Fibroblast of lung (primary cell): Measurements from ENCODE around the gene TBC1D14. TPM values are rescaled to one million over a fixed set of nuclear protein-coding genes. Genes with fewer than 3 reads are reported as not detected.

ENCODE experiments used
- DNase-seq, 2 donors: peaks; one replicate each; pipeline versions ENCODE4 v3.0.0 to v3.0.0-alpha.2; 2010; ENCODE audit warnings: low read depth in 2 of 2
- H2AFZ ChIP-seq: 2 replicates; pipeline ENCODE4 v1.5.1; 2012; ENCODE audit warnings: low read length, control low read depth, inconsistent platforms
- H3K27ac ChIP-seq: 2 replicates; pipeline ENCODE4 v1.5.1; 2011; ENCODE audit warnings: low read length, control low read depth; ENCODE audit not compliant: insufficient read depth
- H3K27me3 ChIP-seq: 2 replicates; pipeline ENCODE4 v1.5.1; 2011; ENCODE audit warnings: mild to moderate bottlenecking, low read length; ENCODE audit not compliant: control insufficient read depth, insufficient read depth
- H3K36me3 ChIP-seq: 2 replicates; pipeline ENCODE4 v1.5.1; 2011; ENCODE audit warnings: low read length; ENCODE audit not compliant: control insufficient read depth, insufficient read depth
- H3K4me1 ChIP-seq: 2 replicates; pipeline ENCODE4 v1.5.1; 2011; ENCODE audit warnings: low read length; ENCODE audit not compliant: control insufficient read depth, insufficient read depth; ENCODE audit errors: extremely low read depth
- H3K4me2 ChIP-seq: 2 replicates; pipeline ENCODE4 v1.5.1; 2011; ENCODE audit warnings: low read length, control low read depth; ENCODE audit not compliant: insufficient read depth; ENCODE audit errors: extremely low read depth
- H3K4me3 ChIP-seq, 4 experiments: fragments of 200-600 bp in 1 of 4; sonication (generic) in 1 of 4; replicated peaks in 1 of 4; 2 replicates each; pipeline ENCODE4 v1.5.1; 2011 to 2016; ENCODE audit warnings: low read length in 4 of 4, low read depth in 3 of 4, mild to moderate bottlenecking in 3 of 4, control low read depth in 2 of 4, inconsistent platforms in 1 of 4, mixed read lengths in 1 of 4; ENCODE audit not compliant: insufficient read depth in 1 of 4; ENCODE audit errors: control extremely low read depth in 1 of 4
- H3K79me2 ChIP-seq: 2 replicates; pipeline ENCODE4 v1.5.1; 2012; ENCODE audit warnings: mild to moderate bottlenecking, low read length, inconsistent platforms; ENCODE audit not compliant: control insufficient read depth, insufficient read depth
- H3K9ac ChIP-seq: 2 replicates; pipeline ENCODE4 v1.5.1; 2011; ENCODE audit warnings: mild to moderate bottlenecking, low read length, control low read depth; ENCODE audit not compliant: insufficient read depth
- H3K9me3 ChIP-seq: 2 replicates; pipeline ENCODE4 v1.5.1; 2012; ENCODE audit warnings: low read depth, low read length; ENCODE audit not compliant: control insufficient read depth, insufficient read depth
- H4K20me1 ChIP-seq: 2 replicates; pipeline ENCODE4 v1.5.1; 2011; ENCODE audit warnings: low read length; ENCODE audit not compliant: control insufficient read depth, insufficient read depth; ENCODE audit errors: extremely low read depth
- CTCF ChIP-seq, 2 donors: IDR thresholded peaks in 1 of 2; conservative IDR thresholded peaks in 1 of 2; 1 replicate in 1 of 2; 2 replicates in 1 of 2; pipeline ENCODE4 v1.5.1; 2011 to 2012; ENCODE audit warnings: low read length in 2 of 2, control low read depth in 1 of 2, inconsistent platforms in 1 of 2, low read depth in 1 of 2, mild to moderate bottlenecking in 1 of 2
- EZH2 ChIP-seq: IDR thresholded peaks from 2 replicates; pipeline ENCODE4 v1.5.1; 2012; ENCODE audit warnings: low read length, control low read depth, mild to moderate bottlenecking; ENCODE audit errors: missing control alignments
- polyA plus RNA-seq, 2 donors: library from polyadenylated mRNA; depleted of rRNA in 1 of 2; stranded (reverse) in 1 of 2; unstranded in 1 of 2; fragments of >200 nt; gene quantifications; 2 replicates each; pipeline ENCODE4 v1.2.1, GENCODE V29; 2011 to 2012; ENCODE audit warnings: missing spikeins in 1 of 2
- total RNA-seq: library from RNA; depleted of rRNA; stranded (reverse); fragments of >200 nt; gene quantifications from 2 replicates; pipeline ENCODE4 v1.2.1, GENCODE V29; 2014

Gene TBC1D14
- total and polyA plus RNA-seq, 2 donors (not counting 1 experiment from before 2014, with no cell fraction given), result 26.9 to 37.7 TPM

GRCh38 chr4:7009564-7009963 is 99.9 kb downstream of the TBC1D14 start:
- no peak for DNase-seq
- H3K4me3 ChIP-seq, result no peak overlapping the region

GRCh38 chr4:7013175-7013574 is 103.5 kb downstream of the TBC1D14 start:
- DNase-seq, result no peak
- H3K36me3 ChIP-seq, result peaks cover 14% of the 10 kb centered on the region

More at GRCh38 chr4:7009564-7009963, 99.9 kb downstream of the TBC1D14 start:
- Histone ChIP-seq H3K79me2 (no peaks in the 10 kb centered on the region), H3K4me2 (no peak overlapping the region), H3K27me3 (no peaks in the 10 kb centered on the region), H2AFZ (no peak overlapping the region), H3K36me3 (peaks cover 8% of the 10 kb centered on the region), H3K27ac (no peak overlapping the region), H3K9ac (no peak overlapping the region), H3K9me3 (no peaks in the 10 kb centered on the region), H3K4me1 (no peaks in the 10 kb centered on the region), H4K20me1 (no peaks in the 10 kb centered on the region)
- TF ChIP-seq EZH2 (no peak), CTCF (conservative IDR thresholded peaks at IDR 0.05 in 1 of 2, IDR thresholded peaks at IDR 0.05 in 1 of 2; ENCODE audit: low read depth in 1 of 2, low read length in 2 of 2) (no peak)

GRCh38 chr4:7014815-7015214 is 105.2 kb downstream of the TBC1D14 start:
- Histone ChIP-seq H3K27ac (no peak overlapping the region), H3K4me3 (no peak overlapping the region), H2AFZ (no peak overlapping the region), H3K4me2 (no peak overlapping the region), H3K36me3 (peaks cover 17% of the 10 kb centered on the region), H4K20me1 (no peaks in the 10 kb centered on the region), H3K27me3 (no peaks in the 10 kb centered on the region), H3K4me1 (no peaks in the 10 kb centered on the region), H3K79me2 (no peaks in the 10 kb centered on the region), H3K9me3 (no peaks in the 10 kb centered on the region), H3K9ac (no peak overlapping the region)
- TF ChIP-seq EZH2 (no peak), CTCF (conservative IDR thresholded peaks at IDR 0.05 in 1 of 2, IDR thresholded peaks at IDR 0.05 in 1 of 2; ENCODE audit: low read depth in 1 of 2, low read length in 2 of 2) (no peak)
- DNase-seq, result no peak

More at GRCh38 chr4:7013175-7013574, 103.5 kb downstream of the TBC1D14 start:
- H3K9me3 ChIP-seq, result no peaks in the 10 kb centered on the region
- no peak overlapping the region for H3K4me3 ChIP-seq
- no peaks in the 10 kb centered on the region for H4K20me1 ChIP-seq
- H3K9ac ChIP-seq, result no peak overlapping the region
- no peaks in the 10 kb centered on the region for H3K4me1 ChIP-seq
- no peak overlapping the region for H3K27ac ChIP-seq
- no peak overlapping the region for H2AFZ ChIP-seq
- no peaks in the 10 kb centered on the region for H3K27me3 ChIP-seq
- no peaks in the 10 kb centered on the region for H3K79me2 ChIP-seq
- no peak overlapping the region for H3K4me2 ChIP-seq
- no peak for TF ChIP-seq EZH2
- no peak for TF ChIP-seq CTCF (conservative IDR thresholded peaks at IDR 0.05 in 1 of 2, IDR thresholded peaks at IDR 0.05 in 1 of 2; ENCODE audit: low read depth in 1 of 2, low read length in 2 of 2)
